Measurements from ENCODE around the gene SLC39A12. TPM values are rescaled to one million over a fixed set of nuclear protein-coding genes. Genes with fewer than 3 reads are reported as not detected.

SLC39A12 gene
- polyA plus RNA-seq, 2 of the 4 experiments (the other 2 are of a cell fraction), result not detected

- DNase-seq (ENCODE audit: low read depth in 1 of 2, low spot score in 1 of 2) (no peak), FAIRE-seq (no peak), ATAC-seq (no peak)
- no peak overlapping the region for H3K27ac ChIP-seq
- no peak overlapping the region for H3K4me3 ChIP-seq
- 0% methylated on average over 1 of the region's 1 CpG for WGBS (ENCODE audit: missing lambda C conversion rate)
- H3K9me3 ChIP-seq, result no peaks in the 10 kb centered on the region; the same call in 2 of the 3 replicates
- no peaks in the 10 kb centered on the region for H3K4me1 ChIP-seq
- ChIA-PET CTCF (interaction anchor here (0.6 kb wide), 1 partner anchor 306 kb away, joined by 3 read pairs; no protein-coding TSS in a partner anchor), POLR2A (no interaction called here)
- TF ChIP-seq RARB (CRISPR knock-in tag; IDR thresholded peaks at IDR 0.05) (no peak), SREBF2 (IDR thresholded peaks at IDR 0.05) (no peak), HOXA7 (CRISPR knock-in tag; IDR thresholded peaks at IDR 0.05) (no peak), GATA3 (IDR thresholded peaks at IDR 0.05; ENCODE audit: borderline replicate concordance) (no peak), HDAC2 (IDR thresholded peaks at IDR 0.05) (no peak), HOXB13 (CRISPR knock-in tag; IDR thresholded peaks at IDR 0.05; ENCODE audit: low read depth) (no peak), RAD21 (conservative IDR thresholded peaks at IDR 0.05 in 1 of 2, IDR thresholded peaks at IDR 0.05 in 1 of 2) (no peak), ZC3H11A (IDR thresholded peaks at IDR 0.05) (no peak), FOSL2 (IDR thresholded peaks at IDR 0.05) (no peak), FOSL2 (CRISPR knock-in tag; IDR thresholded peaks at IDR 0.05) (no peak), RCOR1 (IDR thresholded peaks at IDR 0.05; ENCODE audit: low read depth, low read length) (no peak), BCL3 (IDR thresholded peaks at IDR 0.05) (no peak), CEBPB (IDR thresholded peaks at IDR 0.05) (no peak), HES2 (IDR thresholded peaks at IDR 0.05) (no peak), EHF (CRISPR knock-in tag; IDR thresholded peaks at IDR 0.05) (no peak), FOSB (CRISPR knock-in tag; IDR thresholded peaks at IDR 0.05) (no peak), CBX8 (IDR thresholded peaks at IDR 0.05) (no peak), SMC3 (IDR thresholded peaks at IDR 0.05) (no peak), RFX5 (IDR thresholded peaks at IDR 0.05) (no peak), ZSCAN20 (CRISPR knock-in tag; IDR thresholded peaks at IDR 0.05) (no peak), POLR2A (IDR thresholded peaks at IDR 0.05; ENCODE audit: low read length) (no peak)
- H3K4me2 ChIP-seq, result no peak overlapping the region
Observed at GRCh38 chr10:18056583-18056982, 104.9 kb downstream of the SLC39A12 start.

GRCh38 chr10:18059826-18060559 lies 108.3 kb downstream of the SLC39A12 start:
- CTCF ChIA-PET, result no interaction called here
- DNase-seq (ENCODE audit: low read depth in 1 of 2, low spot score in 1 of 2) (no peak), FAIRE-seq (no peak), ATAC-seq (no peak)
- Histone ChIP-seq H3K9me3 (no peaks in the 10 kb centered on the region), H3K4me2 (no peak overlapping the region), H3K27ac (no peak overlapping the region), H3K4me3 (no peak overlapping the region), H3K4me1 (no peaks in the 10 kb centered on the region)
- WGBS (ENCODE audit: missing lambda C conversion rate), result 51% methylated on average over 19 of the region's 19 CpGs
- POLR2A ChIA-PET, result no interaction called here
- TF ChIP-seq RARB (CRISPR knock-in tag; IDR thresholded peaks at IDR 0.05) (no peak), RNF2 (IDR thresholded peaks at IDR 0.05; ENCODE audit: borderline replicate concordance, low read depth) (no peak), NFE2L2 (conservative IDR thresholded peaks at IDR 0.05; ENCODE audit: low read length) (no peak), ZFP36 (IDR thresholded peaks at IDR 0.05; ENCODE audit: borderline replicate concordance, partially characterized antibody) (no peak), TFCP2L1 (CRISPR knock-in tag; IDR thresholded peaks at IDR 0.05) (no peak), ESRRA (IDR thresholded peaks at IDR 0.05; ENCODE audit: borderline replicate concordance, low read length) (no peak), SMC3 (IDR thresholded peaks at IDR 0.05) (no peak), FOXS1 (CRISPR knock-in tag; IDR thresholded peaks at IDR 0.05) (no peak), HMGXB4 (CRISPR knock-in tag; IDR thresholded peaks at IDR 0.05; ENCODE audit: borderline replicate concordance) (no peak), HOXA7 (CRISPR knock-in tag; IDR thresholded peaks at IDR 0.05) (no peak), JUN (IDR thresholded peaks at IDR 0.05) (no peak), EP300 (IDR thresholded peaks at IDR 0.05) (no peak)

Measured in A549 (cell line).